ENCODE data around the gene OR1N1.

The OR1N1 gene

DNA sequence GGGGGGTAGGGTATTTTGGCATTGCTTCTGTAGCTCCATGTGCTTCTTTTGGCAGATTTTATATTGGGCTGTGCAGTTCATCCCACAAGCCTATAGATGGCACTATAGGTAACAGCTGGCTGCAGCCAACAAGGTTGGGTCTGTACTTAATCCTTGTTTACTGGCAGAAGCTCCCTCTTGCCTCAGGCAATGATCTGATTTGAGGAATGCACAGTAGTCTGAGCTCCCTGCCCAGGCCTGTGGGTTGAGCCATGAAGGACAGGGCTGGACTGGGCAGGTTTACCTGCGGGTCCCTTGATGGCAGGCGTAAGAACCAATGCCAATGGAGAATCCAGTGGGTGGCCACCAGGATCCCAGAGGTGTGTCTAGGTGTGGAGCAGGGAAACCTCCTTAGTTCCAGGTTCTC lies 28.2 kb downstream of the OR1N1 start:
- no peak overlapping the region for H3K4me3 ChIP-seq (ENCODE audit: low read depth, low read length)
- DNase-seq (ENCODE audit: low read depth), result peak; percentile 49
- no peak for TF ChIP-seq MYC (IDR thresholded peaks at IDR 0.05; ENCODE audit: low read depth, low read length)
- TF ChIP-seq, protein P1, sequence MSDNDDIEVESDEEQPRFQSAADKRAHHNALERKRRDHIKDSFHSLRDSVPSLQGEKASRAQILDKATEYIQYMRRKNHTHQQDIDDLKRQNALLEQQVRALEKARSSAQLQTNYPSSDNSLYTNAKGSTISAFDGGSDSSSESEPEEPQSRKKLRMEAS (IDR thresholded peaks at IDR 0.05; ENCODE audit: low read depth, low read length), result no peak; the same call in 1 of the 2 replicates
- TF ChIP-seq POLR2A (IDR thresholded peaks at IDR 0.05; ENCODE audit: extremely low read depth, insufficient read length), result no peak
- TF ChIP-seq, protein P2, sequence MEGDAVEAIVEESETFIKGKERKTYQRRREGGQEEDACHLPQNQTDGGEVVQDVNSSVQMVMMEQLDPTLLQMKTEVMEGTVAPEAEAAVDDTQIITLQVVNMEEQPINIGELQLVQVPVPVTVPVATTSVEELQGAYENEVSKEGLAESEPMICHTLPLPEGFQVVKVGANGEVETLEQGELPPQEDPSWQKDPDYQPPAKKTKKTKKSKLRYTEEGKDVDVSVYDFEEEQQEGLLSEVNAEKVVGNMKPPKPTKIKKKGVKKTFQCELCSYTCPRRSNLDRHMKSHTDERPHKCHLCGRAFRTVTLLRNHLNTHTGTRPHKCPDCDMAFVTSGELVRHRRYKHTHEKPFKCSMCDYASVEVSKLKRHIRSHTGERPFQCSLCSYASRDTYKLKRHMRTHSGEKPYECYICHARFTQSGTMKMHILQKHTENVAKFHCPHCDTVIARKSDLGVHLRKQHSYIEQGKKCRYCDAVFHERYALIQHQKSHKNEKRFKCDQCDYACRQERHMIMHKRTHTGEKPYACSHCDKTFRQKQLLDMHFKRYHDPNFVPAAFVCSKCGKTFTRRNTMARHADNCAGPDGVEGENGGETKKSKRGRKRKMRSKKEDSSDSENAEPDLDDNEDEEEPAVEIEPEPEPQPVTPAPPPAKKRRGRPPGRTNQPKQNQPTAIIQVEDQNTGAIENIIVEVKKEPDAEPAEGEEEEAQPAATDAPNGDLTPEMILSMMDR (IDR thresholded peaks at IDR 0.05; ENCODE audit: low read depth, low read length), result peak; percentile 86

- no peak overlapping the region for H3K4me3 ChIP-seq (ENCODE audit: low read depth, low read length)
- no peak for DNase-seq (ENCODE audit: low read depth)
- TF ChIP-seq, protein P1 (IDR thresholded peaks at IDR 0.05; ENCODE audit: low read depth, low read length), result no peak
- no peak for TF ChIP-seq POLR2A (IDR thresholded peaks at IDR 0.05; ENCODE audit: extremely low read depth, insufficient read length)
- TF ChIP-seq, protein P2 (IDR thresholded peaks at IDR 0.05; ENCODE audit: low read depth, low read length), result no peak
- no peak for TF ChIP-seq MYC (IDR thresholded peaks at IDR 0.05; ENCODE audit: low read depth, low read length)
These were observed 48.0 kb downstream of the OR1N1 start for GRCh38 chr9:122479062-122479461.

GRCh38 chr9:122477826-122478225 lies 49.3 kb downstream of the OR1N1 start, which contains the start of gene OR1J1:
Gene OR1J1, minus strand, starts transcription at chr9:122477926. Its CDS starts 0 bp downstream, at chr9:122477926.
- TF ChIP-seq, protein P2 (IDR thresholded peaks at IDR 0.05; ENCODE audit: low read depth, low read length), result no peak
- TF ChIP-seq MYC (IDR thresholded peaks at IDR 0.05; ENCODE audit: low read depth, low read length) (no peak), POLR2A (IDR thresholded peaks at IDR 0.05; ENCODE audit: extremely low read depth, insufficient read length) (no peak)
- TF ChIP-seq, protein P1 (IDR thresholded peaks at IDR 0.05; ENCODE audit: low read depth, low read length), result no peak
- DNase-seq (ENCODE audit: low read depth), result no peak

DNA sequence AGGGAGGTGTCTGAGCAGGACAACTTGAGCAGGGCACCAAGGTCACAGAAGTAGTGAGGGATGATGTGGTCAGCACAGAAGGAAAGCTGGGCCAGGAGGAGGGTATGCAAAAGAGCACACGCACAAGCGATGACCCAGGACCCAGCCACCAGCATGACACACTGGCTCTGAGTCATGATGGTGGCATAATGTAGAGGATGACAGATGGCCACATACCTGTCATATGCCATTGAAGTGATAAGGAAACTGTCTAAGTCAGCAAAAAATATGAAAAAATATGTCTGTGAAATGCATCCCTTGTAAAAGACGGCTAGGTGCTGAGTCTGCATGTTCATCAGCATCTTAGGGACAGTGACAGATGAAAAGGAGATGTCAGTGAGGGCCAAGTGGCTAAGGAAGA lies 49.7 kb downstream of the OR1N1 start:
- H3K4me3 ChIP-seq (ENCODE audit: low read depth, low read length), result no peak overlapping the region
- DNase-seq (ENCODE audit: low read depth), result no peak
- TF ChIP-seq POLR2A (IDR thresholded peaks at IDR 0.05; ENCODE audit: extremely low read depth, insufficient read length) (no peak), MYC (IDR thresholded peaks at IDR 0.05; ENCODE audit: low read depth, low read length) (no peak)
- TF ChIP-seq, protein P2 (IDR thresholded peaks at IDR 0.05; ENCODE audit: low read depth, low read length), result no peak
- TF ChIP-seq, protein P1 (IDR thresholded peaks at IDR 0.05; ENCODE audit: low read depth, low read length), result no peak

More at GRCh38 chr9:122477826-122478225, 49.3 kb downstream of the OR1N1 start, which contains the start of gene OR1J1:
- no peak within 1 kb of the TSS for H3K4me3 ChIP-seq (ENCODE audit: low read depth, low read length)
